Activated CD8-positive, alpha-beta memory T cell treated with anti-CD3 and anti-CD28 coated beads, Interleukin-2, amount 10 ng/mL, durations not matched to agents 7 days and 5 days (primary cell): ENCODE data around the gene DNAJC22. TPM values are rescaled to one million over a fixed set of nuclear protein-coding genes. Genes with fewer than 3 reads are reported as not detected.

ENCODE experiments used
- ATAC-seq: fragments of 150-1000 bp; cut with Tn5 transposase; one replicate; pipeline ENCODE4 v1.10.0; 2021; ENCODE audit warnings: moderate library complexity
- CTCF ChIA-PET: fragments of 350-600 bp; sonication (Branson Sonifier 250); formaldehyde crosslinking; loops from one replicate; lab custom pipeline; 2021; ENCODE audit warnings: antibody characterized with exemption; lab: Charles Lee
- DNase-seq: peaks from one replicate; pipeline ENCODE4 v3.0.0-alpha.2; 2020
- H3K27ac Mint-ChIP-seq: one replicate; pipeline ENCODE4 v1.8.0; 2021; ENCODE audit warnings: mild to moderate bottlenecking, mixed read lengths
- H3K27me3 Mint-ChIP-seq: one replicate; pipeline ENCODE4 v1.8.0; 2021; ENCODE audit warnings: mixed read lengths
- H3K36me3 Mint-ChIP-seq: one replicate; pipeline ENCODE4 v1.8.0; 2021; ENCODE audit warnings: mild to moderate bottlenecking, mixed read lengths
- H3K4me1 Mint-ChIP-seq: one replicate; pipeline ENCODE4 v1.8.0; 2021; ENCODE audit warnings: mixed read lengths
- H3K4me3 Mint-ChIP-seq: one replicate; pipeline ENCODE4 v1.8.0; 2021; ENCODE audit warnings: mild to moderate bottlenecking, moderate library complexity, mixed read lengths
- H3K9me3 Mint-ChIP-seq: one replicate; pipeline ENCODE4 v1.8.0; 2022; ENCODE audit warnings: low read depth, mixed read lengths
- total RNA-seq, 2 experiments: library from RNA; stranded (reverse); gene quantifications; one replicate each; pipeline ENCODE4 v1.2.3, GENCODE V29; 2021

Gene DNAJC22
- total RNA-seq, 2 experiments from 2014 or later, result 0.05 TPM; not detected in 1

DNA sequence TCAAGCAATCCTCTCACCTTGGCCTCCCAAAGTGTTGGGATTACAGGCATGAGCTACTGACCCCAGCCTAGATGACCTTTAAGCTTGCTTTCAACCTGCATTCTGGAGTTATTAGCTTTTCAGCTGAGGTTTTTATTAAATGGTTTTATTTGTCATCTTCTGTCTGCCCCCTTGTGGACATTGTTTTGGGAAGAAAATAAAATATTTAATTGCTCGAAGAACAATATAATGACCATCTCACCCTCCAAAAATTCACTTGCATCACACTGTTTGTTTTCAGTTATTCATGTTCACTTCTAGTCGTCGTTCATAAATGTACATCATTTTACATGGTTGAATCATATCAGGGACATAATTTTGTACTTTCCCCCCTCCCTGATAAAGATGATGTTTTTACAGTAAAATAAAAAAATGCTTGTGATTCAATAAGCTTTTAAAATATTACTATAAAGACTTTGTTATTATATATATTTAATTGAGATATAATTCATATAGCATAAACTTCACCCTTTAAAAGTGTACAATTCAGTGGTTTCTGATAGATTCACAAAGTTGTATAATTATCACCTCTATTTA, 10.5 kb downstream of the DNAJC22 start:
- Mint-ChIP-seq H3K36me3 (no peaks in the 10 kb centered on the region), H3K4me1 (peaks cover 6% of the 10 kb centered on the region), H3K4me3 (no peak overlapping the region), H3K9me3 (no peaks in the 10 kb centered on the region), H3K27me3 (peaks cover 59% of the 10 kb centered on the region), H3K27ac (no peak overlapping the region)
- ATAC-seq, result no peak
- DNase-seq, result no peak
- CTCF ChIA-PET, result interaction anchor here (0.6 to 7.4 kb wide), 25 partner anchors 10 to 349 kb away, joined by 3 to 260 read pairs (median 5); partner anchors contain the start of genes DNAJC22, PRPH, SPATS2 and TROAP

DNA sequence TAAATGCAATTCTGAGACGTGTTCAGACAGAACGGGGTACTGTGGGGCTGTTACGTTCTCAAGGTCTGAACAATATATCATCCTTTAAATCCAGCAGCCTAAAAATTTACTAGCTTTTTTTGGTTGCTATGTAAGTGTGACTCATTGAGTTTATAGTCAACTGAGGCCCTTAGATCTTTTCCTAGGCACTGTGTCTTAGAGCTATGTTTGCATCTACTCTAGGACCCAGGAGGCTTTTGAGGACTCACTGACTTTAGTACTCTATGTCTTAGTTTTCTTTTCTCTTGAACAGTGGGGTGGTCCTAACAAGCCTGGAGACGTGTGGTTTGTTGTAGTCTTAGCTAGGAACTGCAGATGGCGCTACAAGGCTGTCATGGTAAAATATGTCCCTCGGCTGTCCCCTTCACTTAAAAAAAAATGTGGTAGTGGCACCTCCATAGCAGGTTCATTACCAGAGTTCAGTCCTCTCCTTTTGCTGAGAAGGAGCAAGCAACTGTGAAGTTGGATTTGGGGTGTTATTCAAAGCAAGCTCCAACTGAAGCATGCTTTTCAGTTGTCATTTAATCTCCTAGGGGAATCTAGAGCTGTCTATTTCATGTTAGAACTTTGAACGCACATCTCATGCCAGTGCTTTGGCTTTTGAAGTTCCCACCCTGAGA, 11.9 kb downstream of the DNAJC22 start:
- H3K4me1 Mint-ChIP-seq, result peaks cover 6% of the 10 kb centered on the region
- peak; percentile 75 for DNase-seq
- no peaks in the 10 kb centered on the region for H3K36me3 Mint-ChIP-seq
- peak; percentile 96 for ATAC-seq
- CTCF ChIA-PET, result interaction anchor here (0.6 to 7.4 kb wide), 61 partner anchors 10 to 350 kb away, joined by 3 to 260 read pairs (median 5); partner anchors contain the start of genes DNAJC22, KCNH3, PRPF40B and PRPH
- H3K9me3 Mint-ChIP-seq, result no peaks in the 10 kb centered on the region
- no peak overlapping the region for H3K4me3 Mint-ChIP-seq
- no peak overlapping the region for H3K27ac Mint-ChIP-seq
- peaks cover 49% of the 10 kb centered on the region for H3K27me3 Mint-ChIP-seq

DNA sequence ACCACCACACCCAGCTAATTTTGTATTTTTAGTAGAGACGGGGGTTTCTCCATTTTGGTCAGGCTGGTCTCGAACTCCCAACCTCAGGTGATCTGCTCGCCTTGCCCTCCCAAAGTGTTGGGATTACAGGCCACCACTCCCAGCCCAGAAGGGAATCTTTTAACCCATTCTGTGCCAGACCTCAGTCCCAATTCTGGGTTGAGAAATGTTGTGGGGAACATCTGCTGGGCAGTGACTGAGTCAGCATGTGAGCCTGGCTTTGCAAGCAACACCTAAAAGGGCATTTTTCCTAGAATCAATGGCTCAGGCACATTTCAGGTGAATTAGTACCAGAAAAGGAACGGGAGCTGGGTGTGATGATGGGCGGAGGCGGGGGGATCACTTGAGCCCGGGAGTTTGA, 13.0 kb downstream of the DNAJC22 start:
- H3K27me3 Mint-ChIP-seq, result peaks cover 42% of the 10 kb centered on the region
- no peak for DNase-seq
- no peak overlapping the region for H3K27ac Mint-ChIP-seq
- ATAC-seq, result no peak
- H3K4me3 Mint-ChIP-seq, result no peak overlapping the region
- CTCF ChIA-PET, result interaction anchor here (0.9 to 7.4 kb wide), 22 partner anchors 9 to 281 kb away, joined by 3 to 260 read pairs (median 8); partner anchors contain the start of genes DNAJC22, PRPH and SPATS2
- peaks cover 6% of the 10 kb centered on the region for H3K4me1 Mint-ChIP-seq
- no peaks in the 10 kb centered on the region for H3K36me3 Mint-ChIP-seq
- no peaks in the 10 kb centered on the region for H3K9me3 Mint-ChIP-seq

DNA sequence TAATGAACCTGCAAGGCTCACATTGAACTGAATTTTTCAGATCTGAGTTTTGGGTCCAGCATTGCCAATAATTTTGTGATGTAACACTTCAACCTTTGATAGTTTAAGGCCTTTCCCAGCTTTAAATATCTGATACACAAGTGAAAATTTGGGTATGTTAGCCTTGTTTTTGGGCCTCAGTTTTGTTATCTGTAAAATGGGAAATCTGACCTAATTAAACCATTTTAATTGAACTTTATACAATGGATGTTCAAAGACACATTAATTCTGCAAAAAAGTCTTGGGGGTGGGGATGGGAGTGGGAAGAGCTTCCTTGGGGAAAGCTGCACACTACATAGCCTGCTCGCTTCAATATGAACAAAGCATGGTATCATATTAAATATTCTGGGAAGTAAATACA, 15.4 kb downstream of the DNAJC22 start:
- Mint-ChIP-seq H3K9me3 (no peaks in the 10 kb centered on the region), H3K27me3 (peaks cover 30% of the 10 kb centered on the region), H3K36me3 (no peaks in the 10 kb centered on the region), H3K4me3 (no peak overlapping the region), H3K27ac (no peak overlapping the region), H3K4me1 (peaks cover 12% of the 10 kb centered on the region)
- DNase-seq (no peak), ATAC-seq (no peak)
- CTCF ChIA-PET, result interaction anchor here (1.1 to 7.4 kb wide), 5 partner anchors 9 to 283 kb away, joined by 3 to 260 read pairs (median 6); partner anchors contain the start of gene DNAJC22

DNA sequence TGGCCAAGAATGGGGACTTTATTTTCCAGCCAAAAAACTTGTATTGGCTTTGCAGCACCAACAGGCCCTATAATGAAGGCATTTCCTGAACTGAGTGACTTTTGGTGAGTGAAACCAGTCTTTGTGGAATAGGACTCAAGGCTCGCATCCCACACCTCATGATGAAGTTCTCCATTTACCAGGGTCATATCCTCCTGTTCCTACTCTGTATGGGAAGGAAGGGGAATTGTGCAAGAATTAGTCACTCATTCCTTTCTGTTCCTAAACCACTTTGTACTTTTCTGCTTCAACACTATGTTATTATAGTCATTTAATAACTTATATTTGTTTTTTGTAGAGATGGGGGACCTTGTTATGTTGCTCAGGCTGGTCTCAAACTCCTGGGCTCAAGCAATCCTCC, 18.3 kb downstream of the DNAJC22 start:
- CTCF ChIA-PET, result interaction anchor here (1.1 to 4.6 kb wide), 5 partner anchors 18 to 376 kb away, joined by 3 to 41 read pairs (median 5); partner anchors contain the start of genes C1QL4, DNAJC22, TMBIM6 and TROAP
- Mint-ChIP-seq H3K9me3 (no peaks in the 10 kb centered on the region), H3K36me3 (no peaks in the 10 kb centered on the region), H3K4me1 (peaks cover 27% of the 10 kb centered on the region), H3K4me3 (no peak overlapping the region), H3K27ac (no peak overlapping the region), H3K27me3 (peaks cover 9% of the 10 kb centered on the region)
- no peak for ATAC-seq
- no peak for DNase-seq

DNA sequence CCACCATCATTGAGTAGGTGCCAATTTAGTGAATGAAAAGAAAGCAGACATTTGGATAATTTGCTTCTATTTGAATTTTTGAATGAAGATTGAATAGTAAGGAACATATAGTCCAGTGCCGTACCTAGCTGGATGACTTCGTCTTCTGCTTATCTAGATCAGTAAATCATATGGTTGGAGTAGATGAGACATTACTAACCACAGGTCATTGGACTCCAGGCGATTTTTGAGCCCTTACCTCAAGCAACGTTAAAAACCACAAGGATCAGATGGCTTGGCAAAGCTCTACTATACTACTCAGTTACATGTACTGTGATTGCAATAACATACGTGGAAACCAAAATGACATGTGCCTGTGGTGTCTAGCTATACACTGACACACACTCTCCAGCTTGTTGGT, 18.9 kb downstream of the DNAJC22 start:
- Mint-ChIP-seq H3K36me3 (no peaks in the 10 kb centered on the region), H3K4me3 (peak overlapping the region; percentile 95), H3K4me1 (peaks cover 32% of the 10 kb centered on the region), H3K27me3 (peaks cover 7% of the 10 kb centered on the region), H3K9me3 (no peaks in the 10 kb centered on the region), H3K27ac (no peak overlapping the region)
- DNase-seq (no peak), ATAC-seq (no peak)
- CTCF ChIA-PET, result interaction anchor here (0.7 to 6.2 kb wide), 8 partner anchors 8 to 376 kb away, joined by 3 to 48 read pairs (median 13); partner anchors contain the start of genes DNAJC22 and TMBIM6

DNA sequence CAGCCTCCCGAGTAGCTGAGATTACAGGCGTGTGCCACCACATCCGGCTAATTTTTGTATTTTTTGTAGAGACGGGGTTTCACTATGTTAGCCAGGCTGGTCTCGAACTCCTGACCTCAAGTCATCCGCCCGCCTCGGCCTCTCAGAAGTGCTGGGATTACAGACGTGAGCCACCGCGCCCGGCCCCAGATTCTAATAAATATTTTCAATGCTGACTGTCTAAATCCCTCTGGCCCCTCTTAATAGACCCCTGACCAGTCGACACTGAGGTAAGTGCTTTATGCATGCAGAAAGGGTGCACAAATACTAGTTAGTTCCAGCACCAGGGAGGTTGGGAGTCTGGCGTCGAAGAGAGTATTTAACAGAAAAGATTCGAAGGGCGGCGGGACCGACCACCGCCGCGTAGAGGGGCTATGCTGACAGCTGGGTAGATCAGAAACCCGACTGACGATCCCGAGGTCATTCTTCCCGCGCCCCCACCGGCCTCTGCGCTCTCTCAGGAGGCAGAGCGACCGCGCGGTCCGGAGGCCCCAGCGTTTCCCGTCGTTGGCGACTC, 19.5 kb downstream of the DNAJC22 start:
- H3K9me3 Mint-ChIP-seq, result no peaks in the 10 kb centered on the region
- peak overlapping the region; percentile 98 for H3K27ac Mint-ChIP-seq
- DNase-seq (no peak), ATAC-seq (peak; percentile 20)
- peaks cover 35% of the 10 kb centered on the region for H3K4me1 Mint-ChIP-seq
- H3K27me3 Mint-ChIP-seq, result peaks cover 4% of the 10 kb centered on the region
- peaks cover 1% of the 10 kb centered on the region for H3K36me3 Mint-ChIP-seq
- CTCF ChIA-PET, result interaction anchor here (0.5 to 6.2 kb wide), 18 partner anchors 8 to 601 kb away, joined by 3 to 48 read pairs (median 4); partner anchors contain the start of genes DNAJC22 and TMBIM6
- peak overlapping the region; percentile 95 for H3K4me3 Mint-ChIP-seq

DNA sequence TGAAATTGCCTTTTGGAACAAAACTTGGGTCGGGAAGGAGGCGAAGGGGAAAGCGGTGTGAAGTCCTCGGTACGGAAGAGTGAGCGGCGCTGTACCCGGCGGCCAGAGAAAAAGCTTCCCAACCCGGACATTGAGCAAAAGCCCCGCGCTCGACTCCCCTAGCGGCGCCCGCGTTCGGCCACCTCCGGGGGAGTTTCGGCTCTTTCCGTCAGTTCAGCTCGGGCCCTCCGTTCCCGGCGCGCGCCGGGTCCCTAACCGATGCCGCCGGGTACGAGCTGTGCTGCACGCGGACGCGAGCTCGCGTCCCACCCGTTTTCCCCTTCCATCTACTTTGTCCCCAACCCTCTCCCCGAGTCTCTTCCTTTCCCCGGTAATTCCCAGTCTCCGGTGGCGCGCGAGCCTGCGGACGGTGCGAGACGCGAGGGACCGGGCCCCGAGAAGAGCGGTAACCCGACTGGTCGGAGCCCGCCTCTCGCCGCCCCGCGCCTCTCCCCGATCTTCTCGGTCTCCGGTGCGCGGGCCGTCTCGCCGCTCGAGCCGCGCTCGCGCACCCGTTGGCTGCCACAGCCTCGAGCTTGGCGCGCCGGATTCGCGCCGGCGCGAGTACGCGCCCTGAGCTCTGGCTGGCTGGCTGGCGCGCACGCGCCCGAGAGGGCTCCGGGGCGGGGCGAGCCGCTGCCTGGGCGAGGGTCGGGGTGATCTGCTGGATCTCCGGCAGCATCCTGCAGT, 20.1 kb downstream of the DNAJC22 start:
- CTCF ChIA-PET, result interaction anchor here (0.5 to 6.2 kb wide), 22 partner anchors 9 to 600 kb away, joined by 3 to 48 read pairs (median 4); partner anchors contain the start of genes DNAJC22, FMNL3, PRPF40B and TMBIM6
- H3K9me3 Mint-ChIP-seq, result no peaks in the 10 kb centered on the region

DNA sequence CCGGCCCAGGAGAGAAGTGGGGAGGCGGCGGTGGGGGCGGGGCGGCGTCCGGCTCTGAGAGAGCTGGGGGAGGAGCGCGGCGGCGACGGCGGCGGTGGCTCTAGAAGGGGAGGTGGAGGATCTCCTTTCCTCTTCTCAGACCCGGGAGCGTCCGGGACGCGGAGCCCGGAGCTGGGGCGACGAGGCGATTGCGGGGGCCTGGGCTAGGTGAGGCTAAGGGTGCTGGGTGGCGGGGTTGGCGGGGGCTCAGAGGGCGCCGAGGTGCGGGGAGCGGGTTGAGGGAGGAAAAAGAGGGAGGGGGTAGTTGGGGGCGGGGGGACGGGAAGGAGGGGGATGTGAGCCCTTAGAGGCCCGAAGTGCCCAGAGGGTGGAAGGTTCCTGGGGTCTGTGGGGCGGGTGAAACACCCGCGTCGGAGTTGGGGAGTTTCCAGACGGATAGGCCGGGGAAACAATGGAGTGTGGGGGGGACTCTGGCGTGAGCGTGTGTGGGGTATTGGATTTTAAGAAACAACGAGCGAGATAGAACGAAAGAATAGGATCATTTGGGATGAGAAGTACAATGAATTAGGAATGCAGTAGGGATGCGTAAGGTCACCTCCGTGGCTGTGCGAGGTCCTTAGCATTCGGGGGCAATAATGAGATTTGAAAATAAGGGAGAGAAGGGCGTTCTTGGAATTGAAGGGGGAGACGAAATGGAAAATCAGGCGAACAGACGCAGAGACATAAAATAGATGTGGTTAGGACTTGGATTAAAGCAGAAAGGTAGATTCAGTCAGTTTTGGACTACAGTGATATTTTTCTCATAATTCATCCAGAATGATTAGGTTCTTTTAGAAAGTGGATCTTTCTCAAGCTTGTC, 20.9 kb downstream of the DNAJC22 start, which contains the start of gene SPATS2:
Gene SPATS2 (plus strand): TSS at position 82 of the 859 bp plus-strand sequence. CDS start 93,551 bp downstream, outside the sequence.
- Mint-ChIP-seq H3K4me3 (peak within 1 kb of the TSS; percentile 95), H3K36me3 (peaks cover 1% of the 10 kb centered on the region), H3K27ac (peak within 1 kb of the TSS; percentile 98), H3K27me3 (no peaks in the 10 kb centered on the region), H3K9me3 (no peaks in the 10 kb centered on the region), H3K4me1 (peaks cover 35% of the 10 kb centered on the region)
- no peak for DNase-seq
- CTCF ChIA-PET, result interaction anchor here (0.7 to 6.2 kb wide), 18 partner anchors 8 to 599 kb away, joined by 3 to 48 read pairs (median 4); partner anchors contain the start of genes DNAJC22, FMNL3, PRPF40B and TMBIM6
- no peak for ATAC-seq

More for the DNA sequence above, 20.1 kb downstream of the DNAJC22 start:
- H3K4me1 Mint-ChIP-seq, result peaks cover 35% of the 10 kb centered on the region
- DNase-seq (peak; percentile 94), ATAC-seq (peak; percentile 88)
- H3K36me3 Mint-ChIP-seq, result peaks cover 1% of the 10 kb centered on the region
- peak overlapping the region; percentile 95 for H3K4me3 Mint-ChIP-seq
- no peaks in the 10 kb centered on the region for H3K27me3 Mint-ChIP-seq
- peak overlapping the region; percentile 98 for H3K27ac Mint-ChIP-seq

DNA sequence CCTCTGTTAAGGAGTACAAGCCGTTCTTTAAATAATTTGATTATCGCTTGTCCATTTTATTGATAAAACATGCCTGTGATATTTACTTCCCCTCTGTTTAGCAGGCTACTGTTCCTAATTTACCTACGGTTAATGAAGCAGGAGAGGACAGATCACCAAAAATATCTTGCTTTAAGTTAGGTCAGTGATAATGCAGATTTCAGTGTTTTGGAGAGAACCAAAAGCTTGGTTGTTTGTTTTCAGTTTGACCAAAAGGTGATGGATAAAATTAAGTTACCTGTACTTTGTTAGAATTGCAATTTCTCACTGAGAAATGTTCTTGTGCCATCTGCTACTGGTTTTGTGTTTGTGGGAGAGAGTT, 21.5 kb downstream of the DNAJC22 start:
- Mint-ChIP-seq H3K36me3 (peaks cover 3% of the 10 kb centered on the region), H3K9me3 (no peaks in the 10 kb centered on the region), H3K27me3 (no peaks in the 10 kb centered on the region), H3K4me1 (peaks cover 37% of the 10 kb centered on the region), H3K27ac (peak overlapping the region; percentile 98), H3K4me3 (peak overlapping the region; percentile 95)
- ATAC-seq (no peak), DNase-seq (no peak)
- CTCF ChIA-PET, result interaction anchor here (0.7 to 6.2 kb wide), 4 partner anchors 10 to 145 kb away, joined by 3 to 48 read pairs (median 37); partner anchors contain the start of gene DNAJC22

DNA sequence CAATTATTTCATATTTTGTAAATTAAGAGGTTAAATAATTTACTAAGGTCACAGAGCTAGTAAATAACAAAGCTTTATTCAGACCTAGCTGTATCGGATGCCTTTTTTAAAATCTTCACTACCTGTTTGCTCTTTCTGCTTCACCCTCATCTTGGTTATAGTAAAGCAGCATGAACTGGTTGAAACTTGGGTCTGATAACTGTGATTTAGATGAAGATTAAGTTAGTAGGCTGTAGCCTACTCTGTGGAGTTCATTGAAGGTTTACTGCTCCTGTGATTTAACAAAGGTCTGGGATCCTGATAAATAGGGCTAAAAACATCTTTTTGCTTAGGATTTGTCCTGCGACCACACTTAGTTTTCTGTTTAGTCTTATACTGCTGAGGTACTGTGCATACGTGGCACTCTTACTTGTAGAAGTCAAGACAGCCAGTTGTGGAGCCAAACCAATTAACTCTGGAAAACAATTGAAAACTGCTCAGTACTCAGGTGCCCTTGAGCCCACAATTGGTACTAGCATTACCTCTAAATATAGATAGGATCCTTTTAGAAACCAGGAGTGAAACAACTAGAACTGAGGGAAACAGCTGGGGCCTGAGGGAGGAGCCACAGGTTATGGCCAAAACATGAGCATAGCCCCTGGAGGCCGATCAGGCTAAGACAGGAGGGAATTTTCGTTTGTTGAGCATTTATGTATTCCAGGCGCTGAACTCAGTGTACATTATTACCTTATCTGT, 22.9 kb downstream of the DNAJC22 start:
- no peaks in the 10 kb centered on the region for H3K9me3 Mint-ChIP-seq
- H3K27me3 Mint-ChIP-seq, result no peaks in the 10 kb centered on the region
- H3K4me3 Mint-ChIP-seq, result no peak overlapping the region
- peaks cover 3% of the 10 kb centered on the region for H3K36me3 Mint-ChIP-seq
- ATAC-seq, result no peak
- peak; percentile 57 for DNase-seq
- CTCF ChIA-PET, result interaction anchor here (1.2 to 6.2 kb wide), 3 partner anchors 12 to 144 kb away, joined by 4 to 48 read pairs (median 9); partner anchors contain the start of gene DNAJC22
- peak overlapping the region; percentile 25 for H3K27ac Mint-ChIP-seq
- peaks cover 40% of the 10 kb centered on the region for H3K4me1 Mint-ChIP-seq
